ENCODE data around the gene ZNF524. TPM values are rescaled to one million over a fixed set of nuclear protein-coding genes. Genes with fewer than 3 reads are reported as not detected.

The ZNF524 gene
- total and polyA plus RNA-seq, 2 experiments from 2014 or later: 8.4 to 18.5 TPM

GRCh38 chr19:55606817-55607216, 6.7 kb downstream of the ZNF524 start:
- Histone ChIP-seq H3K4me2 (peak overlapping the region; percentile 86), H3K27ac (peak overlapping the region; percentile 78), H3K36me3 (replicated peaks; ENCODE audit: insufficient read depth, low read depth) (no peaks in the 10 kb centered on the region), H3K4me3 (no peak overlapping the region), H3K9me3 (ENCODE audit: low read depth) (no peaks in the 10 kb centered on the region), H4K20me1 (ENCODE audit: insufficient read depth, poor library complexity, severe bottlenecking) (peaks cover 6% of the 10 kb centered on the region), H3K27me3 (no peaks in the 10 kb centered on the region), H2AFZ (no peak overlapping the region), H3K4me1 (ENCODE audit: insufficient read depth) (peaks cover 13% of the 10 kb centered on the region), H3K79me2 (peaks cover 57% of the 10 kb centered on the region), H3K9me2 (replicated peaks; ENCODE audit: insufficient read depth) (no peaks in the 10 kb centered on the region)
- DNase-seq (ENCODE audit: low spot score): no peak
- no peak for TF ChIP-seq EZH2 (IDR thresholded peaks at IDR 0.05; ENCODE audit: borderline replicate concordance)
- no peak for TF ChIP-seq CTCF (IDR thresholded peaks at IDR 0.05; ENCODE audit: poor library complexity)
- TF ChIP-seq EZH2phosphoT487 (IDR thresholded peaks at IDR 0.05; ENCODE audit: low read depth, severe bottlenecking, unreplicated experiment): no peak
- WGBS (ENCODE audit: low lambda C conversion rate, missing lambda C conversion rate): 88% methylated on average over 9 of the region's 9 CpGs

- peaks cover 6% of the 10 kb centered on the region for H4K20me1 ChIP-seq (ENCODE audit: insufficient read depth, poor library complexity, severe bottlenecking)
These were observed 9.2 kb downstream of the ZNF524 start for GRCh38 chr19:55609326-55609725.

GRCh38 chr19:55611300-55611982, 11.4 kb downstream of the ZNF524 start:
- Histone ChIP-seq H4K20me1 (ENCODE audit: insufficient read depth, poor library complexity, severe bottlenecking) (peaks cover 6% of the 10 kb centered on the region), H3K27ac (no peak overlapping the region), H3K4me1 (ENCODE audit: insufficient read depth) (peaks cover 5% of the 10 kb centered on the region), H3K27me3 (no peaks in the 10 kb centered on the region), H3K36me3 (replicated peaks; ENCODE audit: insufficient read depth, low read depth) (no peaks in the 10 kb centered on the region), H3K9me2 (replicated peaks; ENCODE audit: insufficient read depth) (no peaks in the 10 kb centered on the region), H3K9me3 (ENCODE audit: low read depth) (no peaks in the 10 kb centered on the region), H3K4me3 (no peak overlapping the region), H2AFZ (no peak overlapping the region), H3K79me2 (peaks cover 52% of the 10 kb centered on the region), H3K4me2 (no peak overlapping the region)
- 93% methylated on average over 14 of the region's 15 CpGs for WGBS (ENCODE audit: low lambda C conversion rate, missing lambda C conversion rate)
- TF ChIP-seq EZH2phosphoT487 (IDR thresholded peaks at IDR 0.05; ENCODE audit: low read depth, severe bottlenecking, unreplicated experiment) (no peak), EZH2 (IDR thresholded peaks at IDR 0.05; ENCODE audit: borderline replicate concordance) (no peak), CTCF (IDR thresholded peaks at IDR 0.05; ENCODE audit: poor library complexity) (no peak)
- no peak for DNase-seq (ENCODE audit: low spot score)

More at GRCh38 chr19:55609326-55609725, 9.2 kb downstream of the ZNF524 start:
- no peak overlapping the region for H2AFZ ChIP-seq
- H3K27ac ChIP-seq: no peak overlapping the region
- H3K4me2 ChIP-seq: no peak overlapping the region
- no peak for DNase-seq (ENCODE audit: low spot score)
- TF ChIP-seq EZH2phosphoT487 (IDR thresholded peaks at IDR 0.05; ENCODE audit: low read depth, severe bottlenecking, unreplicated experiment) (no peak), EZH2 (IDR thresholded peaks at IDR 0.05; ENCODE audit: borderline replicate concordance) (no peak), CTCF (IDR thresholded peaks at IDR 0.05; ENCODE audit: poor library complexity) (no peak)
- H3K9me3 ChIP-seq (ENCODE audit: low read depth): no peaks in the 10 kb centered on the region
- WGBS (ENCODE audit: low lambda C conversion rate, missing lambda C conversion rate): 95% methylated on average over 5 of the region's 5 CpGs
- H3K4me3 ChIP-seq: no peak overlapping the region
- H3K4me1 ChIP-seq (ENCODE audit: insufficient read depth): peaks cover 8% of the 10 kb centered on the region
- H3K9me2 ChIP-seq (replicated peaks; ENCODE audit: insufficient read depth): no peaks in the 10 kb centered on the region
- H3K36me3 ChIP-seq (replicated peaks; ENCODE audit: insufficient read depth, low read depth): no peaks in the 10 kb centered on the region
- H3K27me3 ChIP-seq: no peaks in the 10 kb centered on the region
- H3K79me2 ChIP-seq: peaks cover 57% of the 10 kb centered on the region
